ENCODE results near the gene CEBPB. TPM values are rescaled to one million over a fixed set of nuclear protein-coding genes. Genes with fewer than 3 reads are reported as not detected.

The CEBPB gene
- total and polyA plus RNA-seq, 9 donors: 15.7 to 296 (median 100) TPM

- H3K4me3 ChIP-seq: no peak overlapping the region
- H3K9me3 ChIP-seq: no peaks in the 10 kb centered on the region
- H3K36me3 ChIP-seq: no peaks in the 10 kb centered on the region
- 32 to 43% (median 42%) methylated on average over 8 of the region's 8 CpGs for WGBS, 3 donors
- no peak overlapping the region for H3K27ac ChIP-seq
- TF ChIP-seq CTCF (IDR thresholded peaks at IDR 0.05) (no peak), EP300 (IDR thresholded peaks at IDR 0.05) (no peak), POLR2A (IDR thresholded peaks at IDR 0.05) (no peak)
- no peak for DNase-seq
- no peaks in the 10 kb centered on the region for H3K4me1 ChIP-seq (ENCODE audit: insufficient read depth)
- no peaks in the 10 kb centered on the region for H3K27me3 ChIP-seq
- intact Hi-C loops (cut with DNase I): no loop called here
Observed at GRCh38 chr20:50215101-50215690, 24.6 kb downstream of the CEBPB start.

GRCh38 chr20:50215926-50216325 lies 25.3 kb downstream of the CEBPB start:
- no peak for DNase-seq
- Histone ChIP-seq H3K27me3 (no peaks in the 10 kb centered on the region), H3K4me1 (ENCODE audit: insufficient read depth) (no peaks in the 10 kb centered on the region), H3K36me3 (no peaks in the 10 kb centered on the region), H3K4me3 (no peak overlapping the region), H3K27ac (no peak overlapping the region), H3K9me3 (no peaks in the 10 kb centered on the region)
- WGBS, 3 donors: 81 to 86% (median 84%) methylated on average over 9 of the region's 9 CpGs
- TF ChIP-seq POLR2A (IDR thresholded peaks at IDR 0.05): no peak
- no peak for TF ChIP-seq EP300 (IDR thresholded peaks at IDR 0.05)
- no peak for TF ChIP-seq CTCF (IDR thresholded peaks at IDR 0.05)
- intact Hi-C loops (cut with DNase I): no loop called here

GRCh38 chr20:50216543-50217206 lies 26.0 kb downstream of the CEBPB start:
- Histone ChIP-seq H3K27ac (no peak overlapping the region), H3K27me3 (no peaks in the 10 kb centered on the region), H3K9me3 (no peaks in the 10 kb centered on the region), H3K4me3 (no peak overlapping the region), H3K4me1 (ENCODE audit: insufficient read depth) (no peaks in the 10 kb centered on the region), H3K36me3 (no peaks in the 10 kb centered on the region)
- no peak for DNase-seq
- intact Hi-C loops (cut with DNase I): no loop called here
- TF ChIP-seq POLR2A (IDR thresholded peaks at IDR 0.05) (no peak), EP300 (IDR thresholded peaks at IDR 0.05) (no peak), CTCF (IDR thresholded peaks at IDR 0.05) (no peak)
- WGBS, 3 donors: 46 to 51% (median 49%) methylated on average over 4 of the region's 4 CpGs

GRCh38 chr20:50217207-50217949 lies 26.7 kb downstream of the CEBPB start:
- TF ChIP-seq POLR2A (IDR thresholded peaks at IDR 0.05) (no peak), EP300 (IDR thresholded peaks at IDR 0.05) (no peak), CTCF (IDR thresholded peaks at IDR 0.05) (no peak)
- Histone ChIP-seq H3K27ac (no peak overlapping the region), H3K4me1 (ENCODE audit: insufficient read depth) (no peaks in the 10 kb centered on the region), H3K27me3 (no peaks in the 10 kb centered on the region), H3K36me3 (no peaks in the 10 kb centered on the region), H3K9me3 (no peaks in the 10 kb centered on the region), H3K4me3 (no peak overlapping the region)
- intact Hi-C loops (cut with DNase I): no loop called here
- no peak for DNase-seq
- WGBS, 3 donors: 95 to 97% (median 95%) methylated on average over 14 of the region's 14 CpGs
